SK-N-SH (cell line): ENCODE data around the gene CDK6. TPM values are rescaled to one million over a fixed set of nuclear protein-coding genes. Genes with fewer than 3 reads are reported as not detected.

Source experiments
- CTCF ChIA-PET: fragments of 300-600, 350-600 bp; formaldehyde crosslinking; extraction: SDS; loops from one replicate; lab custom pipeline; 2021; lab: Yijun Ruan, JAX
- POLR2A ChIA-PET: fragments of 350-600 bp; sonication (Branson Sonifier 250); formaldehyde crosslinking; extraction: SDS; loops from one replicate; lab custom pipeline; 2020; ENCODE audit warnings: antibody characterized with exemption, inconsistent platforms; lab: Yijun Ruan, JAX
- DNase-seq: peaks from one replicate; pipeline ENCODE4 v3.0.0; 2012
- H2AFZ ChIP-seq: fragments of 200-600 bp; sonication (generic); 2 replicates; pipeline ENCODE4 v1.8.1; 2016; ENCODE audit warnings: antibody characterized with exemption, mild to moderate bottlenecking, low read depth
- H3F3A ChIP-seq: fragments of 200-600 bp; sonication (generic); replicated peaks from 2 replicates; pipeline ENCODE3; 2016; ENCODE audit warnings: antibody characterized with exemption, mild to moderate bottlenecking; ENCODE audit not compliant: insufficient read depth
- H3K27ac ChIP-seq, 2 experiments: fragments of 200-500 bp in 1 of 2; fragments of 200-600 bp in 1 of 2; sonication (Bioruptor generic) in 1 of 2; sonication (generic), shearing (Covaris generic) in 1 of 2; 2 replicates each; pipeline versions ENCODE4 v1.5.1 to v1.6.1; 2014 to 2016; ENCODE audit warnings: low read depth in 2 of 2, inconsistent platforms in 1 of 2, low read length in 1 of 2, mild to moderate bottlenecking in 1 of 2, mixed read lengths in 1 of 2
- H3K27me3 ChIP-seq: fragments of 200-600 bp; sonication (generic), shearing (Covaris generic); 2 replicates; pipeline ENCODE4 v1.6.1; 2016; ENCODE audit warnings: mixed run types; ENCODE audit not compliant: insufficient read depth
- H3K36me3 ChIP-seq, 2 experiments: fragments of 200-500 bp in 1 of 2; fragments of 200-600 bp in 1 of 2; sonication (Bioruptor generic) in 1 of 2; sonication (generic) in 1 of 2; replicated peaks in 1 of 2; 2 replicates each; pipeline versions ENCODE3 to v1.5.1; 2014 to 2016; ENCODE audit warnings: low read length in 1 of 2, mild to moderate bottlenecking in 1 of 2; ENCODE audit not compliant: insufficient read depth in 2 of 2, control insufficient read depth in 1 of 2
- H3K4me1 ChIP-seq, 2 experiments: fragments of 200-500 bp in 1 of 2; fragments of 200-600 bp in 1 of 2; sonication (Bioruptor generic) in 1 of 2; sonication (generic), shearing (Covaris generic) in 1 of 2; 2 replicates each; pipeline versions ENCODE4 v1.5.1 to v1.6.1; 2014 to 2016; ENCODE audit warnings: low read depth in 1 of 2, low read length in 1 of 2, mixed run types in 1 of 2; ENCODE audit not compliant: insufficient read depth in 2 of 2, control insufficient read depth in 1 of 2
- H3K4me2 ChIP-seq: fragments of 200-600 bp; sonication (generic), shearing (Covaris generic); 2 replicates; pipeline ENCODE4 v1.6.1; 2017; ENCODE audit warnings: mixed run types
- H3K4me3 ChIP-seq, 2 experiments: fragments of 200-500 bp in 1 of 2; fragments of 200-600 bp in 1 of 2; sonication (Bioruptor generic) in 1 of 2; sonication (generic), shearing (Covaris generic) in 1 of 2; 2 replicates each; pipeline versions ENCODE4 v1.5.1 to v1.8.1; 2014 to 2016; ENCODE audit warnings: low read depth in 2 of 2, inconsistent platforms in 1 of 2, low read length in 1 of 2, mild to moderate bottlenecking in 1 of 2, mixed read lengths in 1 of 2, moderate library complexity in 1 of 2
- H3K79me2 ChIP-seq: fragments of 200-600 bp; sonication (generic); 2 replicates; pipeline ENCODE4 v1.8.1; 2017; ENCODE audit warnings: mild to moderate bottlenecking; ENCODE audit not compliant: insufficient read depth
- H3K9ac ChIP-seq: fragments of 200-600 bp; sonication (generic); 2 replicates; pipeline ENCODE4 v1.6.1; 2017; ENCODE audit warnings: mixed run types
- H3K9me2 ChIP-seq: fragments of 200-600 bp; sonication (generic); 2 replicates; pipeline ENCODE4 v1.6.1; 2017; ENCODE audit warnings: mixed run types
- H3K9me3 ChIP-seq: fragments of 200-600 bp; sonication (generic); 2 replicates; pipeline ENCODE4 v1.6.1; 2017; ENCODE audit warnings: mixed run types, mild to moderate bottlenecking, moderate library complexity
- H4K20me1 ChIP-seq: fragments of 200-600 bp; sonication (generic); 2 replicates; pipeline ENCODE4 v1.6.1; 2017; ENCODE audit warnings: mild to moderate bottlenecking, mixed run types; ENCODE audit not compliant: insufficient read depth
- CHD2 ChIP-seq: fragments of 150-350 bp; IDR thresholded peaks from 2 replicates; pipeline ENCODE4 v1.6.1; 2018; ENCODE audit warnings: low read length; ENCODE audit not compliant: partially characterized antibody
- IRF3 ChIP-seq: fragments of 150-350 bp; IDR thresholded peaks from 2 replicates; pipeline ENCODE4 v1.6.1; 2016; ENCODE audit warnings: mild to moderate bottlenecking, low read depth, low read length
- MEF2A ChIP-seq: IDR thresholded peaks from 2 replicates; pipeline ENCODE4 v1.4.0; 2012; ENCODE audit warnings: low read depth, borderline replicate concordance
- NRF1 ChIP-seq: IDR thresholded peaks from 2 replicates; pipeline ENCODE4 v1.6.1; 2012; ENCODE audit warnings: low read depth, mild to moderate bottlenecking, low read length
- RCOR1 ChIP-seq: fragments of 150-350 bp; IDR thresholded peaks from 2 replicates; pipeline ENCODE4 v1.6.1; 2017; ENCODE audit warnings: antibody characterized with exemption, low read length
- REST ChIP-seq: IDR thresholded peaks from 2 replicates; pipeline ENCODE4 v1.6.1; 2012; ENCODE audit warnings: mild to moderate bottlenecking, low read depth, low read length, moderate library complexity
- TEAD4 ChIP-seq: IDR thresholded peaks from 2 replicates; pipeline ENCODE4 v1.4.0; 2012; ENCODE audit warnings: mild to moderate bottlenecking, borderline replicate concordance; ENCODE audit not compliant: insufficient read depth
- USF1 ChIP-seq: IDR thresholded peaks from 2 replicates; pipeline ENCODE4 v1.4.0; 2012; ENCODE audit warnings: low read depth, borderline replicate concordance
- ZBTB33 ChIP-seq: IDR thresholded peaks from 2 replicates; pipeline ENCODE4 v1.4.0; 2012; ENCODE audit warnings: low read depth, borderline replicate concordance
- polyA plus RNA-seq, 3 experiments: library from polyadenylated mRNA; depleted of rRNA; stranded (reverse); fragments of >200 nt; gene quantifications; 2 replicates each; pipeline ENCODE4 v1.2.3, GENCODE V29; 2012

CDK6 gene
- polyA plus RNA-seq, 1 of the 3 experiments (the other 2 are of a cell fraction): 30.3 TPM

GRCh38 chr7:92820191-92820590 lies 16.2 kb downstream of the CDK6 start (continued):
- TF ChIP-seq USF1 (no peak), MEF2A (no peak), TEAD4 (no peak), NRF1 (no peak), CHD2 (no peak)

- no peaks in the 10 kb centered on the region; the same call in 1 of the 2 replicates for H3K9me2 ChIP-seq
- CTCF ChIA-PET: interaction anchor here (0.7 to 4.2 kb wide), 8 partner anchors 9 to 199 kb away, joined by 3 to 25 read pairs (median 3); no protein-coding TSS in a partner anchor
- no peak for TF ChIP-seq IRF3
- TF ChIP-seq TEAD4: no peak
- no peak for TF ChIP-seq ZBTB33
- no peak for TF ChIP-seq REST
- TF ChIP-seq RCOR1: no peak
- TF ChIP-seq, all 33 proteins: peak for 0
- Histone ChIP-seq H3F3A (peaks cover 54% of the 10 kb centered on the region), H3K36me3 (peaks cover 30 to 64% of the 10 kb centered on the region in 2 experiments), H2AFZ (no peak overlapping the region), H3K9me3 (peaks cover 16% of the 10 kb centered on the region; the same call in 1 of the 2 replicates), H3K4me3 (no peak overlapping the region), H3K9ac (no peak overlapping the region), H3K4me1 (peaks cover 2 to 9% of the 10 kb centered on the region in 2 experiments; a peak in 2 of 4 replicates), H3K27me3 (no peaks in the 10 kb centered on the region), H3K27ac (no peak overlapping the region), H3K79me2 (peaks cover 100% of the 10 kb centered on the region), H3K4me2 (no peak overlapping the region), H4K20me1 (peaks cover 69% of the 10 kb centered on the region)
- POLR2A ChIA-PET: no interaction called here
- DNase-seq: no peak
Observed at GRCh38 chr7:92817398-92817797, 19.0 kb downstream of the CDK6 start.
